HCT116 (cell line): ENCODE results near the gene ATP1A1. TPM values are rescaled to one million over a fixed set of nuclear protein-coding genes. Genes with fewer than 3 reads are reported as not detected.

Source experiments
- ATAC-seq: fragments of 200-7000 bp; cut with Tn5 transposase; 2 replicates; pipeline ENCODE4 v1.9.1; 2020; ENCODE audit warnings: mild to moderate bottlenecking, moderate library complexity
- BruUV-seq: library from RNA; stranded (reverse); fragments of 400-500 nt; replicated peaks from 2 replicates; lab custom pipeline; 2021; lab: Mats Ljungman, UMichigan
- CTCF ChIA-PET: fragments of 300-600 bp; sonication (Branson Sonifier 250); formaldehyde crosslinking; loops from one replicate; lab custom pipeline; 2021; ENCODE audit warnings: antibody characterized with exemption; lab: Charles Lee
- POLR2A ChIA-PET: fragments of 300-600, 350-600 bp; sonication (Branson Sonifier 250); formaldehyde crosslinking; loops from one replicate; lab custom pipeline; 2021; ENCODE audit warnings: antibody characterized with exemption; lab: Charles Lee
- RAD21 ChIA-PET, 2 experiments: fragments of 300-600 bp; sonication (Branson Sonifier 250); formaldehyde crosslinking; loops; one replicate each; lab custom pipeline; 2023; ENCODE audit warnings: low total read pairs in 2 of 2; ENCODE audit not compliant: uncharacterized antibody in 2 of 2, unreplicated experiment in 2 of 2, low non-redundant PET in 1 of 2; lab: Charles Lee
- DNase-seq: peaks from one replicate; pipeline ENCODE4 v3.0.0-alpha.2; 2010; ENCODE audit warnings: low read depth, low spot score
- H2AFZ ChIP-seq: fragments of 200-600 bp; shearing (Covaris generic), sonication (generic); 2 replicates; pipeline ENCODE4 v1.6.1; 2017; ENCODE audit warnings: low read depth, mixed run types, mixed read lengths, antibody characterized with exemption, low read length; ENCODE audit not compliant: poor library complexity, severe bottlenecking
- H3K27ac ChIP-seq: 2 replicates; pipeline ENCODE4 v1.5.1; 2012; ENCODE audit warnings: low read depth, low read length
- H3K27me3 ChIP-seq: fragments of 200-600 bp; sonication (generic); 2 replicates; pipeline ENCODE4 v1.6.1; 2016; ENCODE audit warnings: mixed run types, low read length, mixed read lengths; ENCODE audit not compliant: insufficient read depth
- H3K36me3 ChIP-seq, 2 experiments: fragments of 200-500 bp in 1 of 2; fragments of 200-600 bp in 1 of 2; sonication (Bioruptor generic) in 1 of 2; sonication (generic) in 1 of 2; 2 replicates each; pipeline versions ENCODE4 v1.5.1 to v1.6.1; 2014 to 2016; ENCODE audit warnings: low read length in 2 of 2, inconsistent platforms in 1 of 2, mixed read lengths in 1 of 2, mixed run types in 1 of 2; ENCODE audit not compliant: insufficient read depth in 2 of 2, control insufficient read depth in 1 of 2
- H3K4me1 ChIP-seq, 2 experiments: fragments of 200-600 bp in 1 of 2; sonication (generic) in 1 of 2; 2 replicates each; pipeline versions ENCODE4 v1.5.1 to v1.6.1; 2012 to 2017; ENCODE audit warnings: low read length in 2 of 2, inconsistent platforms in 1 of 2, mild to moderate bottlenecking in 1 of 2, mixed read lengths in 1 of 2, mixed run types in 1 of 2, moderate library complexity in 1 of 2; ENCODE audit not compliant: insufficient read depth in 2 of 2, control insufficient read depth in 1 of 2
- H3K4me2 ChIP-seq: fragments of 200-600 bp; sonication (generic); 2 replicates; pipeline ENCODE4 v1.6.1; 2017; ENCODE audit warnings: mixed run types, low read length, mixed read lengths
- H3K4me3 ChIP-seq, 2 experiments: fragments of 200-600 bp in 1 of 2; sonication (generic) in 1 of 2; replicated peaks in 1 of 2; 2 replicates each; pipeline ENCODE4 v1.5.1; 2011 to 2016; ENCODE audit warnings: low read length in 2 of 2, control low read depth in 1 of 2, low read depth in 1 of 2, mild to moderate bottlenecking in 1 of 2, mixed read lengths in 1 of 2, mixed run types in 1 of 2
- H3K79me2 ChIP-seq: fragments of 200-600 bp; sonication (generic); 2 replicates; pipeline ENCODE4 v1.6.1; 2017; ENCODE audit warnings: mild to moderate bottlenecking, mixed run types, low read length, moderate library complexity, mixed read lengths; ENCODE audit not compliant: insufficient read depth
- H3K9ac ChIP-seq: fragments of 200-600 bp; sonication (generic); 2 replicates; pipeline ENCODE4 v1.6.1; 2016; ENCODE audit warnings: low read length, mixed read lengths
- H3K9me2 ChIP-seq: fragments of 200-600 bp; sonication (generic), shearing (Covaris generic); 2 replicates; pipeline ENCODE4 v1.6.1; 2017; ENCODE audit warnings: mixed run types, mild to moderate bottlenecking, moderate library complexity; ENCODE audit not compliant: insufficient read depth
- H3K9me3 ChIP-seq, 2 experiments: fragments of 200-500 bp in 1 of 2; fragments of 200-600 bp in 1 of 2; sonication (Bioruptor generic) in 1 of 2; sonication (generic) in 1 of 2; 2 replicates each; pipeline ENCODE4 v1.6.1; 2014 to 2017; ENCODE audit warnings: low read length in 2 of 2, mixed read lengths in 2 of 2, inconsistent platforms in 1 of 2, low read depth in 1 of 2, mild to moderate bottlenecking in 1 of 2, mixed run types in 1 of 2, moderate library complexity in 1 of 2; ENCODE audit not compliant: control insufficient read depth in 1 of 2, insufficient read depth in 1 of 2
- H4K20me1 ChIP-seq: fragments of 200-600 bp; sonication (generic), shearing (Covaris generic); 2 replicates; pipeline ENCODE4 v1.6.1; 2017; ENCODE audit warnings: mixed run types, mild to moderate bottlenecking, moderate library complexity; ENCODE audit not compliant: insufficient read depth
- ATF3 ChIP-seq: IDR thresholded peaks from 2 replicates; pipeline ENCODE4 v1.6.1; 2012
- CBX3 ChIP-seq: IDR thresholded peaks from 2 replicates; pipeline ENCODE4 v1.6.1; 2012; ENCODE audit warnings: low read depth
- CEBPB ChIP-seq: IDR thresholded peaks from 2 replicates; pipeline ENCODE4 v1.6.1; 2012; ENCODE audit warnings: low read depth
- CTCF ChIP-seq, 3 experiments: fragments of 200-600 bp in 1 of 3; sonication (generic) in 1 of 3; IDR thresholded peaks in 2 of 3; conservative IDR thresholded peaks in 1 of 3; 2 replicates each; pipeline ENCODE4 v1.5.1; 2012 to 2017; ENCODE audit warnings: low read depth in 2 of 3, low read length in 2 of 3, antibody characterized with exemption in 1 of 3, borderline replicate concordance in 1 of 3, control low read depth in 1 of 3, mild to moderate bottlenecking in 1 of 3, mixed read lengths in 1 of 3, mixed run types in 1 of 3, moderate library complexity in 1 of 3; ENCODE audit not compliant: insufficient read depth in 1 of 3
- EGR1 ChIP-seq: IDR thresholded peaks from 2 replicates; pipeline ENCODE4 v1.6.1; 2012; ENCODE audit warnings: low read depth
- ELF1 ChIP-seq: IDR thresholded peaks from 2 replicates; pipeline ENCODE4 v1.6.1; 2012; ENCODE audit warnings: low read depth, borderline replicate concordance
- EZH2phosphoT487 ChIP-seq: fragments of 200-600 bp; IDR thresholded peaks from 2 replicates; pipeline ENCODE4 v1.6.1; 2018; ENCODE audit warnings: antibody characterized with exemption, borderline replicate concordance
- FOSL1 ChIP-seq: IDR thresholded peaks from 2 replicates; pipeline ENCODE4 v1.6.1; 2012; ENCODE audit warnings: low read depth
- JUND ChIP-seq: IDR thresholded peaks from 2 replicates; pipeline ENCODE4 v1.6.1; 2012
- MAX ChIP-seq: IDR thresholded peaks from 2 replicates; pipeline ENCODE4 v1.6.1; 2012
- POLR2A ChIP-seq: IDR thresholded peaks from 2 replicates; pipeline ENCODE4 v1.7.0; 2011; ENCODE audit warnings: borderline replicate concordance; ENCODE audit not compliant: insufficient read depth, insufficient read length; ENCODE audit errors: extremely low read depth
- POLR2AphosphoS5 ChIP-seq: IDR thresholded peaks from 2 replicates; pipeline ENCODE4 v1.6.1; 2011; ENCODE audit warnings: mild to moderate bottlenecking, low read depth, low read length, moderate library complexity
- RAD21 ChIP-seq: IDR thresholded peaks from 2 replicates; pipeline ENCODE4 v1.6.1; 2012; ENCODE audit warnings: low read depth, mild to moderate bottlenecking
- REST ChIP-seq: IDR thresholded peaks from 2 replicates; pipeline ENCODE4 v1.6.1; 2012; ENCODE audit warnings: low read depth
- SIN3A ChIP-seq: IDR thresholded peaks from 2 replicates; pipeline ENCODE4 v1.6.1; 2012; ENCODE audit warnings: low read depth
- SP1 ChIP-seq: IDR thresholded peaks from 2 replicates; pipeline ENCODE4 v1.6.1; 2012; ENCODE audit warnings: low read depth
- SRF ChIP-seq: IDR thresholded peaks from 2 replicates; pipeline ENCODE4 v1.6.1; 2012; ENCODE audit warnings: low read depth
- TCF7L2 ChIP-seq: IDR thresholded peaks from 2 replicates; pipeline ENCODE4 v1.7.0; 2011; ENCODE audit warnings: borderline replicate concordance, inconsistent platforms; ENCODE audit not compliant: insufficient read depth, insufficient read length; ENCODE audit errors: extremely low read depth
- ZNF274 ChIP-seq: fragments of 200-500 bp; sonication (Bioruptor generic); IDR thresholded peaks from 2 replicates; pipeline ENCODE4 v1.6.1; 2014; ENCODE audit warnings: mild to moderate bottlenecking, low read depth, low read length, inconsistent platforms
- intact Hi-C: fragments of 100-400 bp; cut with micrococcal nuclease; formaldehyde crosslinking; loops from 2 replicates; pipeline ENCODE4 v1.10.0; 2022
- total RNA-seq: library from RNA; stranded (reverse); gene quantifications from one replicate; pipeline ENCODE4 v1.2.1, GENCODE V29; 2021; ENCODE audit not compliant: unreplicated experiment

The ATP1A1 gene
- total RNA-seq, 1 experiment from 2014 or later, result 290 TPM

- intact Hi-C loops, result no loop called here
- no peak overlapping the region for H2AFZ ChIP-seq
- no peak overlapping the region for H3K9ac ChIP-seq
- no peak overlapping the region for H3K4me2 ChIP-seq
- ChIA-PET RAD21 (no interaction called here), POLR2A (interaction anchor here (1.3 kb wide), 1 partner anchor 8 kb away, joined by 3 read pairs; the partner anchor contains the start of gene ATP1A1), CTCF (interaction anchor here (1.0 kb wide), 1 partner anchor 232 kb away, joined by 3 read pairs; no protein-coding TSS in a partner anchor)
- peaks cover 99% of the 10 kb centered on the region for H3K79me2 ChIP-seq
- ATAC-seq, result no peak
- peaks cover 24% of the 10 kb centered on the region; the same call in 1 of the 2 replicates for H4K20me1 ChIP-seq
- H3K27ac ChIP-seq, result no peak overlapping the region
- H3K36me3 ChIP-seq, result peaks cover 11 to 16% of the 10 kb centered on the region in 2 experiments; a peak in 2 of 4 replicates
- no peak for DNase-seq
- H3K4me1 ChIP-seq, result peaks cover 22 to 51% of the 10 kb centered on the region in 2 experiments
- no peaks in the 10 kb centered on the region for H3K27me3 ChIP-seq
- no peak for TF ChIP-seq SIN3A
- no peak for TF ChIP-seq EZH2phosphoT487
- no peak for TF ChIP-seq ELF1
- no peak for TF ChIP-seq ATF3
- TF ChIP-seq POLR2A, result no peak
- TF ChIP-seq CTCF (IDR thresholded peaks at IDR 0.05 in 2 of 3, conservative IDR thresholded peaks at IDR 0.05 in 1 of 3; ENCODE audit: borderline replicate concordance in 1 of 3, insufficient read depth in 1 of 3, low read depth in 2 of 3, low read length in 2 of 3), result no peak
- no peak for TF ChIP-seq FOSL1
- TF ChIP-seq SP1, result no peak
- no peak for TF ChIP-seq RAD21
- no peak for TF ChIP-seq CEBPB
- no peak for TF ChIP-seq ZNF274
- no peak for TF ChIP-seq SRF
- no peak for TF ChIP-seq JUND
- TF ChIP-seq EGR1, result no peak
- no peak for TF ChIP-seq TCF7L2
- no peak for TF ChIP-seq CBX3
- no peak for TF ChIP-seq MAX
- TF ChIP-seq REST, result no peak
- no peak for TF ChIP-seq POLR2AphosphoS5
- no peaks in the 10 kb centered on the region for H3K9me3 ChIP-seq
- H3K9me2 ChIP-seq, result no peaks in the 10 kb centered on the region
- no peak overlapping the region for H3K4me3 ChIP-seq
- BruUV-seq, result no TSS peak
Observed at GRCh38 chr1:116380499-116381242, 7.6 kb downstream of the ATP1A1 start.
